Measurements from ENCODE around the gene RNF121. TPM values are rescaled to one million over a fixed set of nuclear protein-coding genes. Genes with fewer than 3 reads are reported as not detected.

Gene RNF121
- total and polyA plus RNA-seq, 2 of the 13 experiments (the other 11 are each of a cell fraction or from before 2014, with no cell fraction given): 28.6 to 44.3 TPM

DNA sequence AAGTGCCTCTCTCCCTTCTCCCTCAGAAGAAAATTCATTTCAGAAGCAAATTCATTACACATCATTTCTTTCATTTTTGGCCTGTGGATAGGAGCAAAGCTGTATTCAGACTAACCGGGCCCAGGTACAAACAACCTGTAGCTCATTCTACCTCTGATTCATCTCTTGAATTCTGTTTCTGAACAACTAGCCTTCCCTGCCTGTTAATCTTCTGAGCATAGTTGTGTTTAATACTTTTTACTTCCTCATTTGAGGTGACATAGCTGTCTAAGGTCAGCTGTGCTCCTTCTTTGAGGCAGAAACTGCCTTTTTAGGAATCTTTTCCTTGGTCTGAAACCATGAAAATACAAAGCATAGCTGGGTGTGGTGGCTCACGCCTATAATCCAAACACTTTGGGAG is 57.3 kb downstream of the RNF121 start (continued):
- TF ChIP-seq, protein P1, sequence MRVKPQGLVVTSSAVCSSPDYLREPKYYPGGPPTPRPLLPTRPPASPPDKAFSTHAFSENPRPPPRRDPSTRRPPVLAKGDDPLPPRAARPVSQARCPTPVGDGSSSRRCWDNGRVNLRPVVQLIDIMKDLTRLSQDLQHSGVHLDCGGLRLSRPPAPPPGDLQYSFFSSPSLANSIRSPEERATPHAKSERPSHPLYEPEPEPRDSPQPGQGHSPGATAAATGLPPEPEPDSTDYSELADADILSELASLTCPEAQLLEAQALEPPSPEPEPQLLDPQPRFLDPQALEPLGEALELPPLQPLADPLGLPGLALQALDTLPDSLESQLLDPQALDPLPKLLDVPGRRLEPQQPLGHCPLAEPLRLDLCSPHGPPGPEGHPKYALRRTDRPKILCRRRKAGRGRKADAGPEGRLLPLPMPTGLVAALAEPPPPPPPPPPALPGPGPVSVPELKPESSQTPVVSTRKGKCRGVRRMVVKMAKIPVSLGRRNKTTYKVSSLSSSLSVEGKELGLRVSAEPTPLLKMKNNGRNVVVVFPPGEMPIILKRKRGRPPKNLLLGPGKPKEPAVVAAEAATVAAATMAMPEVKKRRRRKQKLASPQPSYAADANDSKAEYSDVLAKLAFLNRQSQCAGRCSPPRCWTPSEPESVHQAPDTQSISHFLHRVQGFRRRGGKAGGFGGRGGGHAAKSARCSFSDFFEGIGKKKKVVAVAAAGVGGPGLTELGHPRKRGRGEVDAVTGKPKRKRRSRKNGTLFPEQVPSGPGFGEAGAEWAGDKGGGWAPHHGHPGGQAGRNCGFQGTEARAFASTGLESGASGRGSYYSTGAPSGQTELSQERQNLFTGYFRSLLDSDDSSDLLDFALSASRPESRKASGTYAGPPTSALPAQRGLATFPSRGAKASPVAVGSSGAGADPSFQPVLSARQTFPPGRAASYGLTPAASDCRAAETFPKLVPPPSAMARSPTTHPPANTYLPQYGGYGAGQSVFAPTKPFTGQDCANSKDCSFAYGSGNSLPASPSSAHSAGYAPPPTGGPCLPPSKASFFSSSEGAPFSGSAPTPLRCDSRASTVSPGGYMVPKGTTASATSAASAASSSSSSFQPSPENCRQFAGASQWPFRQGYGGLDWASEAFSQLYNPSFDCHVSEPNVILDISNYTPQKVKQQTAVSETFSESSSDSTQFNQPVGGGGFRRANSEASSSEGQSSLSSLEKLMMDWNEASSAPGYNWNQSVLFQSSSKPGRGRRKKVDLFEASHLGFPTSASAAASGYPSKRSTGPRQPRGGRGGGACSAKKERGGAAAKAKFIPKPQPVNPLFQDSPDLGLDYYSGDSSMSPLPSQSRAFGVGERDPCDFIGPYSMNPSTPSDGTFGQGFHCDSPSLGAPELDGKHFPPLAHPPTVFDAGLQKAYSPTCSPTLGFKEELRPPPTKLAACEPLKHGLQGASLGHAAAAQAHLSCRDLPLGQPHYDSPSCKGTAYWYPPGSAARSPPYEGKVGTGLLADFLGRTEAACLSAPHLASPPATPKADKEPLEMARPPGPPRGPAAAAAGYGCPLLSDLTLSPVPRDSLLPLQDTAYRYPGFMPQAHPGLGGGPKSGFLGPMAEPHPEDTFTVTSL (CRISPR knock-in tag; IDR thresholded peaks at IDR 0.05; ENCODE audit: borderline replicate concordance): no peak
- TF ChIP-seq ZNF44 (CRISPR knock-in tag; IDR thresholded peaks at IDR 0.05) (no peak), ZNF556 (CRISPR knock-in tag; IDR thresholded peaks at IDR 0.05; ENCODE audit: borderline replicate concordance) (no peak)
- TF ChIP-seq, protein P2, sequence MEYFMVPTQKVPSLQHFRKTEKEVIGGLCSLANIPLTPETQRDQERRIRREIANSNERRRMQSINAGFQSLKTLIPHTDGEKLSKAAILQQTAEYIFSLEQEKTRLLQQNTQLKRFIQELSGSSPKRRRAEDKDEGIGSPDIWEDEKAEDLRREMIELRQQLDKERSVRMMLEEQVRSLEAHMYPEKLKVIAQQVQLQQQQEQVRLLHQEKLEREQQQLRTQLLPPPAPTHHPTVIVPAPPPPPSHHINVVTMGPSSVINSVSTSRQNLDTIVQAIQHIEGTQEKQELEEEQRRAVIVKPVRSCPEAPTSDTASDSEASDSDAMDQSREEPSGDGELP (IDR thresholded peaks at IDR 0.05; ENCODE audit: borderline replicate concordance, low read depth): no peak

DNA sequence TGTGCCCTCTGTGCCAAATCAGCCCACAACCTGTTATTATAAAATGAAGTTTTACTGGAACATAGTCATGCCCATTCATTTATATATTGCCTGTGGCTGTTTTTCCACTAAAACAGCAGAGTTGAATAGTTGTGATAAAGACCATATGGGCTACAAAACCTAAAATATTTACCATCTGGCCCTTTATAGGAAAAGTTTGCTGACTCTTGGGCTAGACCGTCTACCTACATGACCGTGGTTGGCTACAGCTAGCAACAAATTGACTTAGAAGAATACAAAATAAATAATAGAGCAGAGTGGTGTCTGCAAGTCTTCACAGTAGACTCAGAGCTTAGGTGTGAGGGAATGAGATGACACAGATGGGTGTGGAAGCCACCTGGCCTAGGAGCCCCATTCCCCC is 58.7 kb downstream of the RNF121 start:
- H3K9me3 ChIP-seq (ENCODE audit: low read length): no peaks in the 10 kb centered on the region
- no peak for FAIRE-seq
- POLR2A ChIA-PET: no interaction called here
- no peak overlapping the region for H2AFZ ChIP-seq (ENCODE audit: low read length)
- H3K9ac ChIP-seq (ENCODE audit: insufficient read depth, low read depth, low read length): no peak overlapping the region
- H3K36me3 ChIP-seq (replicated peaks in 1 of 2; ENCODE audit: control insufficient read depth in 1 of 2, insufficient read depth in 2 of 2, low read length in 2 of 2): peaks cover 17 to 46% of the 10 kb centered on the region in 2 experiments
- H4K20me1 ChIP-seq (ENCODE audit: insufficient read depth, low read length): no peaks in the 10 kb centered on the region
- ATAC-seq: no peak
- intact Hi-C loops (cut with micrococcal nuclease; ENCODE audit: unreplicated experiment): no loop called here
- CTCF ChIA-PET (ENCODE audit: low intra/inter-chr PET ratio, low total read pairs): no interaction called here
- no peaks in the 10 kb centered on the region for H3K79me2 ChIP-seq (ENCODE audit: insufficient read depth, low read length)
- in situ Hi-C loops (cut with HindIII; ENCODE audit: extremely low pct_ligation_motif_present, low pct_unique_long_range_greater_than_20kb): no loop called here
- no peaks in the 10 kb centered on the region for H3K4me1 ChIP-seq (ENCODE audit: insufficient read depth, low read length)
- BruUV-seq (replicated peaks): no TSS peak
- no peaks in the 10 kb centered on the region for H3K27me3 ChIP-seq (ENCODE audit: control insufficient read depth in 1 of 2, insufficient read depth in 2 of 2, low read length in 2 of 2)
- no peak overlapping the region for H3K27ac ChIP-seq (ENCODE audit: extremely low read length, insufficient read depth, low read length)
- H3K4me2 ChIP-seq (ENCODE audit: low read depth, low read length): no peak overlapping the region
- 45% methylated on average over 2 of the region's 2 CpGs for WGBS (ENCODE audit: low lambda C conversion rate)
- DNase-seq (ENCODE audit: low spot score): no peak
- no peak overlapping the region for H3K4me3 ChIP-seq (replicated peaks in 1 of 3; ENCODE audit: insufficient read depth in 1 of 3, low read depth in 2 of 3, low read length in 3 of 3)
- TF ChIP-seq HNF4A (CRISPR knock-in tag; IDR thresholded peaks at IDR 0.05) (no peak), ZNF605 (CRISPR knock-in tag; IDR thresholded peaks at IDR 0.05) (no peak), ZNF264 (CRISPR knock-in tag; IDR thresholded peaks at IDR 0.05) (no peak), NKX3-1 (CRISPR knock-in tag; IDR thresholded peaks at IDR 0.05) (no peak), BCL6 (CRISPR knock-in tag; IDR thresholded peaks at IDR 0.05) (no peak)
- TF ChIP-seq, protein P3, sequence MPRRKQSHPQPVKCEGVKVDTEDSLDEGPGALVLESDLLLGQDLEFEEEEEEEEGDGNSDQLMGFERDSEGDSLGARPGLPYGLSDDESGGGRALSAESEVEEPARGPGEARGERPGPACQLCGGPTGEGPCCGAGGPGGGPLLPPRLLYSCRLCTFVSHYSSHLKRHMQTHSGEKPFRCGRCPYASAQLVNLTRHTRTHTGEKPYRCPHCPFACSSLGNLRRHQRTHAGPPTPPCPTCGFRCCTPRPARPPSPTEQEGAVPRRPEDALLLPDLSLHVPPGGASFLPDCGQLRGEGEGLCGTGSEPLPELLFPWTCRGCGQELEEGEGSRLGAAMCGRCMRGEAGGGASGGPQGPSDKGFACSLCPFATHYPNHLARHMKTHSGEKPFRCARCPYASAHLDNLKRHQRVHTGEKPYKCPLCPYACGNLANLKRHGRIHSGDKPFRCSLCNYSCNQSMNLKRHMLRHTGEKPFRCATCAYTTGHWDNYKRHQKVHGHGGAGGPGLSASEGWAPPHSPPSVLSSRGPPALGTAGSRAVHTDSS (CRISPR knock-in tag; conservative IDR thresholded peaks at IDR 0.05): no peak
- TF ChIP-seq, protein P4, sequence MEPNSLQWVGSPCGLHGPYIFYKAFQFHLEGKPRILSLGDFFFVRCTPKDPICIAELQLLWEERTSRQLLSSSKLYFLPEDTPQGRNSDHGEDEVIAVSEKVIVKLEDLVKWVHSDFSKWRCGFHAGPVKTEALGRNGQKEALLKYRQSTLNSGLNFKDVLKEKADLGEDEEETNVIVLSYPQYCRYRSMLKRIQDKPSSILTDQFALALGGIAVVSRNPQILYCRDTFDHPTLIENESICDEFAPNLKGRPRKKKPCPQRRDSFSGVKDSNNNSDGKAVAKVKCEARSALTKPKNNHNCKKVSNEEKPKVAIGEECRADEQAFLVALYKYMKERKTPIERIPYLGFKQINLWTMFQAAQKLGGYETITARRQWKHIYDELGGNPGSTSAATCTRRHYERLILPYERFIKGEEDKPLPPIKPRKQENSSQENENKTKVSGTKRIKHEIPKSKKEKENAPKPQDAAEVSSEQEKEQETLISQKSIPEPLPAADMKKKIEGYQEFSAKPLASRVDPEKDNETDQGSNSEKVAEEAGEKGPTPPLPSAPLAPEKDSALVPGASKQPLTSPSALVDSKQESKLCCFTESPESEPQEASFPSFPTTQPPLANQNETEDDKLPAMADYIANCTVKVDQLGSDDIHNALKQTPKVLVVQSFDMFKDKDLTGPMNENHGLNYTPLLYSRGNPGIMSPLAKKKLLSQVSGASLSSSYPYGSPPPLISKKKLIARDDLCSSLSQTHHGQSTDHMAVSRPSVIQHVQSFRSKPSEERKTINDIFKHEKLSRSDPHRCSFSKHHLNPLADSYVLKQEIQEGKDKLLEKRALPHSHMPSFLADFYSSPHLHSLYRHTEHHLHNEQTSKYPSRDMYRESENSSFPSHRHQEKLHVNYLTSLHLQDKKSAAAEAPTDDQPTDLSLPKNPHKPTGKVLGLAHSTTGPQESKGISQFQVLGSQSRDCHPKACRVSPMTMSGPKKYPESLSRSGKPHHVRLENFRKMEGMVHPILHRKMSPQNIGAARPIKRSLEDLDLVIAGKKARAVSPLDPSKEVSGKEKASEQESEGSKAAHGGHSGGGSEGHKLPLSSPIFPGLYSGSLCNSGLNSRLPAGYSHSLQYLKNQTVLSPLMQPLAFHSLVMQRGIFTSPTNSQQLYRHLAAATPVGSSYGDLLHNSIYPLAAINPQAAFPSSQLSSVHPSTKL (CRISPR knock-in tag; IDR thresholded peaks at IDR 0.05): no peak

Data from HepG2 (cell line).